ENCODE measurements around the gene MAML2.

DNA sequence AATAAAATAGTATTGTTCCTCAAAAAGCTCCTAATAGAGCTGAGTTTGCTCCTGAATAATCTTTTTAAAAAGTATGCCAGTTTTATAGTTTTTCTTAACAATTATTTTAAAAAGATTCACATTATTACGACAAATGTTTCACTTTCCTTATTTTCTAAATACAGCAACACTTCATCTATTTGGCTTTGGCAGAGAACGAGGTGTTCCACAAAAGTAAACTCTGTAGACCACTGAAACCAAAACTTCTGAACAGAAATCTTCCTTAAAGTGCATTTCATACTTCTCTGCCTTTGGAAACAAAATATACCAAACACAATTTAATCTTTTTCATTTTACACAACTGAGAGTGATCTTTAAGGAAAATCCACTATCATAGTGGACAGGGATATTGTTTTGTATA is 285.5 kb downstream of the MAML2 start:
- TF ChIP-seq GATA2 (IDR thresholded peaks at IDR 0.05; ENCODE audit: low read depth, low read length), result no peak
- no peak for TF ChIP-seq GATA3 (IDR thresholded peaks at IDR 0.05; ENCODE audit: low read depth, low read length)
